Endothelial cell of umbilical vein (primary cell): ENCODE data around the gene EFR3B. TPM values are rescaled to one million over a fixed set of nuclear protein-coding genes. Genes with fewer than 3 reads are reported as not detected.

ENCODE experiments used
- BruUV-seq: library from RNA; stranded (reverse); fragments of 400-500 nt; replicated peaks from 2 replicates; lab custom pipeline; 2021; lab: Mats Ljungman, UMichigan
- CTCF ChIA-PET: fragments of 300-600, 350-600 bp; sonication (Branson Sonifier 250); formaldehyde crosslinking; loops from one replicate; lab custom pipeline; 2021; ENCODE audit warnings: antibody characterized with exemption, inconsistent platforms; lab: Charles Lee
- POLR2A ChIA-PET: fragments of 300-600, 350-600 bp; sonication (Branson Sonifier 250); formaldehyde crosslinking; loops from one replicate; lab custom pipeline; 2021; ENCODE audit warnings: antibody characterized with exemption, inconsistent platforms; lab: Charles Lee
- DNase-seq: peaks from one replicate; pipeline ENCODE4 v3.0.0-alpha.2; 2011; ENCODE audit warnings: low read depth, low spot score
- FAIRE-seq: peaks from 2 replicates; lab custom pipeline; 2011; peaks lifted over from hg19 to GRCh38; lab: Jason Lieb, UNC
- H2AFZ ChIP-seq: 2 replicates; pipeline ENCODE4 v1.6.0; 2012; ENCODE audit warnings: low read depth, low read length, control low read depth, inconsistent platforms
- H3K27ac ChIP-seq: 2 replicates; pipeline ENCODE4 v1.5.1; 2011; ENCODE audit warnings: low read depth, mild to moderate bottlenecking, control low read depth, low read length, moderate library complexity; ENCODE audit not compliant: insufficient read depth
- H3K27me3 ChIP-seq, 2 experiments: 2 replicates each; pipeline versions ENCODE4 v1.6.0 to v1.6.1; 2011; ENCODE audit warnings: low read length in 2 of 2, mixed read lengths in 1 of 2; ENCODE audit not compliant: control insufficient read depth in 2 of 2, insufficient read depth in 2 of 2
- H3K36me3 ChIP-seq, 2 experiments: 2 replicates in 1 of 2; 3 replicates in 1 of 2; pipeline ENCODE4 v1.5.1; 2011; ENCODE audit warnings: low read length in 2 of 2, mild to moderate bottlenecking in 1 of 2, moderate library complexity in 1 of 2; ENCODE audit not compliant: control insufficient read depth in 2 of 2, insufficient read depth in 2 of 2; ENCODE audit errors: extremely low read depth in 1 of 2
- H3K4me1 ChIP-seq: 3 replicates; pipeline ENCODE4 v1.5.1; 2011; ENCODE audit warnings: mild to moderate bottlenecking, low read length; ENCODE audit not compliant: control insufficient read depth, insufficient read depth; ENCODE audit errors: extremely low read depth
- H3K4me2 ChIP-seq: 2 replicates; pipeline ENCODE4 v1.6.1; 2011; ENCODE audit warnings: low read length, control low read depth, mixed read lengths; ENCODE audit not compliant: insufficient read depth
- H3K4me3 ChIP-seq, 3 experiments: fragments of 200-600 bp in 1 of 3; sonication (generic), shearing (Covaris generic) in 1 of 3; replicated peaks in 1 of 3; 2 replicates each; pipeline ENCODE4 v1.5.1; 2011 to 2016; ENCODE audit warnings: control low read depth in 3 of 3, low read length in 3 of 3, mild to moderate bottlenecking in 2 of 3, inconsistent platforms in 1 of 3, low read depth in 1 of 3, moderate library complexity in 1 of 3; ENCODE audit not compliant: insufficient read depth in 1 of 3
- H3K79me2 ChIP-seq: 2 replicates; pipeline ENCODE4 v1.6.0; 2012; ENCODE audit warnings: low read length, inconsistent platforms; ENCODE audit not compliant: control insufficient read depth, insufficient read depth
- H3K9ac ChIP-seq: replicated peaks from 2 replicates; pipeline ENCODE3; 2011; ENCODE audit warnings: low read length, control low read depth; ENCODE audit not compliant: insufficient read depth; ENCODE audit errors: extremely low read depth
- H3K9me1 ChIP-seq: replicated peaks from 3 replicates; pipeline ENCODE4 v1.6.0; 2011; ENCODE audit warnings: mild to moderate bottlenecking, low read length; ENCODE audit not compliant: control insufficient read depth, insufficient read depth; ENCODE audit errors: extremely low read depth
- H3K9me3 ChIP-seq: replicated peaks from 2 replicates; pipeline ENCODE4 v1.5.1; 2012; ENCODE audit warnings: low read length, inconsistent platforms; ENCODE audit not compliant: control insufficient read depth, insufficient read depth
- H4K20me1 ChIP-seq: replicated peaks from 2 replicates; pipeline ENCODE3; 2011; ENCODE audit warnings: mild to moderate bottlenecking, low read length; ENCODE audit not compliant: control insufficient read depth, insufficient read depth; ENCODE audit errors: extremely low read depth
- EZH2 ChIP-seq: IDR thresholded peaks from 2 replicates; pipeline ENCODE4 v1.6.1; 2012; ENCODE audit warnings: borderline replicate concordance, low read depth, mild to moderate bottlenecking, moderate library complexity, low read length, inconsistent platforms; ENCODE audit not compliant: severe bottlenecking
- FOS ChIP-seq: IDR thresholded peaks from 2 replicates; pipeline ENCODE4 v1.6.1; 2011; ENCODE audit warnings: mild to moderate bottlenecking, low read length, moderate library complexity, borderline replicate concordance; ENCODE audit not compliant: insufficient read depth
- GATA2 ChIP-seq: IDR thresholded peaks from 2 replicates; pipeline ENCODE4 v1.7.0; 2011; ENCODE audit warnings: low read depth, mild to moderate bottlenecking, moderate library complexity, mixed read lengths, low read length; ENCODE audit not compliant: insufficient read length, insufficient read depth
- JUN ChIP-seq: IDR thresholded peaks from 2 replicates; pipeline ENCODE4 v1.6.1; 2011; ENCODE audit warnings: borderline replicate concordance, low read depth; ENCODE audit not compliant: insufficient read length, insufficient read depth
- MYC ChIP-seq: IDR thresholded peaks from one replicate; pipeline ENCODE4 v1.6.1; 2011; ENCODE audit warnings: mild to moderate bottlenecking, low read depth, low read length
- POLR2A ChIP-seq: IDR thresholded peaks from 2 replicates; pipeline ENCODE4 v1.6.1; 2012; ENCODE audit warnings: low read depth, mild to moderate bottlenecking, control low read depth, low read length
- POLR2AphosphoS5 ChIP-seq: IDR thresholded peaks from 2 replicates; pipeline ENCODE4 v1.6.1; 2012; ENCODE audit warnings: low read depth, mild to moderate bottlenecking, control low read depth, low read length, moderate library complexity; ENCODE audit not compliant: insufficient read depth
- dilution Hi-C: fragments of 300-500 bp; cut with MboI; formaldehyde crosslinking; loops from one replicate; pipeline ENCODE4 v1.15.0; 2019; ENCODE audit warnings: low sequenced_read_pairs; ENCODE audit not compliant: extremely low pct_ligation_motif_present
- intact Hi-C: fragments of 100-400 bp; cut with micrococcal nuclease; formaldehyde crosslinking; loops from one replicate; pipeline ENCODE4 v1.10.0; 2022
- polyA plus RNA-seq, 4 experiments: library from polyadenylated mRNA; depleted of rRNA in 3 of 4; stranded (reverse) in 3 of 4; unstranded in 1 of 4; fragments of >200 nt; gene quantifications; 2 replicates each; pipeline versions ENCODE4 v1.2.1 to v1.2.3, GENCODE V29; 2011 to 2012; ENCODE audit warnings: missing spikeins in 1 of 4
- total RNA-seq: library from RNA; stranded (reverse); gene quantifications from 2 replicates; pipeline ENCODE4 v1.2.3, GENCODE V29; 2021
- TF ChIP-seq, protein P1 (sequence below), 2 donors: IDR thresholded peaks; 1 replicate in 1 of 2; 2 replicates in 1 of 2; pipeline ENCODE4 v1.5.1; 2011; ENCODE audit warnings: low read length in 2 of 2, mild to moderate bottlenecking in 2 of 2, moderate library complexity in 2 of 2, control low read depth in 1 of 2, inconsistent platforms in 1 of 2, low read depth in 1 of 2; ENCODE audit not compliant: insufficient read depth in 1 of 2; ENCODE audit errors: extremely low read depth in 1 of 2
- TF ChIP-seq, protein P2 (sequence below): IDR thresholded peaks from 2 replicates; pipeline ENCODE4 v1.6.1; 2011; ENCODE audit not compliant: insufficient read depth, insufficient read length

Gene EFR3B
- total and polyA plus RNA-seq, 2 donors (not counting 3 experiments of a cell fraction or from before 2014, with no cell fraction given), result 0.15 to 0.77 TPM

DNA sequence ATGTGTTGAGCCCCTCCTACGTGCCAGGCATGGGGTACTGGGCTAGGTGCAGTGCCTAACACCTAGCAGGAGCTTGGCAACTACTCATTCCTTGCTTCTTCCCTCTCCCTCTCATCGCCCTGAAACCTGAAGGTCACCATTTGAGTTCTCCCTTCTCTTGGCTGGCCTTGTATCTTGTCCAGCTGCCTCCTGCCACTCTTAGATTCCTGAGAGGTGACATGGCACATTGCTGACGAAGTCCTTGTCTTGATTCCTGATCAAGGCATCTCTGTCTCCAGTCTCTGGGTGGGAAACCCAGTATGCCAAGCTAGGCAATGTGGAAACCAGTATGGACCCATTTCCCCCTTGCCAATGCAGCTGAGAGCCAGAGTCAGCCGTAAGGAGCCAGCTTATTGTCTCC lies 9.0 kb upstream of the EFR3B start:
- FAIRE-seq (no peak), DNase-seq (no peak)
- H3K79me2 ChIP-seq, result no peaks in the 10 kb centered on the region
- no peaks in the 10 kb centered on the region for H3K9me3 ChIP-seq
- ChIA-PET CTCF (interaction anchor here (0.7 kb wide), 1 partner anchor 96 kb away, joined by 3 read pairs; no protein-coding TSS in a partner anchor), POLR2A (no interaction called here)
- H3K9me1 ChIP-seq, result no peaks in the 10 kb centered on the region
- no peaks in the 10 kb centered on the region for H3K4me1 ChIP-seq
- intact Hi-C loops (no loop called here), dilution Hi-C loops (no loop called here)
- H3K4me2 ChIP-seq, result no peak overlapping the region
- H3K4me3 ChIP-seq, result no peak overlapping the region
- H3K27me3 ChIP-seq, result peaks cover 0 to 9% of the 10 kb centered on the region in 2 experiments
- no TSS peak for BruUV-seq
- no peaks in the 10 kb centered on the region for H3K36me3 ChIP-seq
- no peak overlapping the region for H3K27ac ChIP-seq
- H4K20me1 ChIP-seq, result no peaks in the 10 kb centered on the region
- H2AFZ ChIP-seq, result no peak overlapping the region
- H3K9ac ChIP-seq, result no peak overlapping the region
- no peak for TF ChIP-seq GATA2

DNA sequence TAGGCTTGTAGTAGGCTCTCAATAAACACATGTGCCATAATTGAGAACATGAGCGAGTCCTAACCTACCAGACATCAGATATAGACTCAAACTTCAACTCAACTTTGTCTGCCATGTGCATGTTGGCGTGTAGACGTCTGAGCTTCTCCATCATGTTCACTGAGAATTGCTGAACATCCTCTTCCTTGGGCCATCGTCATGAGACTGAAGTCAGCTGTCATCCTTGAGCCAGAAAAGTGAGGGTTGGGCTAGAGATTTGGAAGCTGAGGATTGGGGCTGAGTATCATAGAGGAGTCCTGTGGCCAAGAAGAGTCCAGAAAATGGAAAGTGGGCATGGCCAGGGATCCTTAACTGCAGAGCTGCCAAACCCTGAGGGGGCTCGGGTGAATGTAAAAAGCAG lies 7.8 kb upstream of the EFR3B start:
- Histone ChIP-seq H2AFZ (no peak overlapping the region), H3K9me1 (no peaks in the 10 kb centered on the region), H3K4me3 (no peak overlapping the region), H3K27me3 (peaks cover 0 to 11% of the 10 kb centered on the region in 2 experiments), H3K79me2 (no peaks in the 10 kb centered on the region), H3K36me3 (no peaks in the 10 kb centered on the region), H3K4me1 (no peaks in the 10 kb centered on the region), H3K27ac (no peak overlapping the region), H3K9me3 (no peaks in the 10 kb centered on the region), H4K20me1 (no peaks in the 10 kb centered on the region), H3K4me2 (no peak overlapping the region), H3K9ac (no peak overlapping the region)
- dilution Hi-C loops, result no loop called here
- FAIRE-seq, result no peak
- no TSS peak for BruUV-seq
- intact Hi-C loops, result no loop called here
- POLR2A ChIA-PET, result no interaction called here
- no peak for TF ChIP-seq GATA2
- TF ChIP-seq POLR2AphosphoS5, result no peak
- no peak for TF ChIP-seq EZH2
- TF ChIP-seq FOS, result no peak
- TF ChIP-seq, protein P1, sequence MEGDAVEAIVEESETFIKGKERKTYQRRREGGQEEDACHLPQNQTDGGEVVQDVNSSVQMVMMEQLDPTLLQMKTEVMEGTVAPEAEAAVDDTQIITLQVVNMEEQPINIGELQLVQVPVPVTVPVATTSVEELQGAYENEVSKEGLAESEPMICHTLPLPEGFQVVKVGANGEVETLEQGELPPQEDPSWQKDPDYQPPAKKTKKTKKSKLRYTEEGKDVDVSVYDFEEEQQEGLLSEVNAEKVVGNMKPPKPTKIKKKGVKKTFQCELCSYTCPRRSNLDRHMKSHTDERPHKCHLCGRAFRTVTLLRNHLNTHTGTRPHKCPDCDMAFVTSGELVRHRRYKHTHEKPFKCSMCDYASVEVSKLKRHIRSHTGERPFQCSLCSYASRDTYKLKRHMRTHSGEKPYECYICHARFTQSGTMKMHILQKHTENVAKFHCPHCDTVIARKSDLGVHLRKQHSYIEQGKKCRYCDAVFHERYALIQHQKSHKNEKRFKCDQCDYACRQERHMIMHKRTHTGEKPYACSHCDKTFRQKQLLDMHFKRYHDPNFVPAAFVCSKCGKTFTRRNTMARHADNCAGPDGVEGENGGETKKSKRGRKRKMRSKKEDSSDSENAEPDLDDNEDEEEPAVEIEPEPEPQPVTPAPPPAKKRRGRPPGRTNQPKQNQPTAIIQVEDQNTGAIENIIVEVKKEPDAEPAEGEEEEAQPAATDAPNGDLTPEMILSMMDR (IDR thresholded peaks at IDR 0.05; ENCODE audit: extremely low read depth in 1 of 2, insufficient read depth in 1 of 2, low read depth in 1 of 2, low read length in 2 of 2), result no peak
- no peak for TF ChIP-seq POLR2A
- TF ChIP-seq MYC, result no peak
- no peak for TF ChIP-seq JUN
- TF ChIP-seq, protein P2, sequence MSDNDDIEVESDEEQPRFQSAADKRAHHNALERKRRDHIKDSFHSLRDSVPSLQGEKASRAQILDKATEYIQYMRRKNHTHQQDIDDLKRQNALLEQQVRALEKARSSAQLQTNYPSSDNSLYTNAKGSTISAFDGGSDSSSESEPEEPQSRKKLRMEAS, result no peak
- DNase-seq, result no peak
- CTCF ChIA-PET, result no interaction called here
